Activated CD4-positive, alpha-beta T cell treated with anti-CD3 and anti-CD28 coated beads for 36 hours (primary cell): ENCODE results near the gene DCTN2. TPM values are rescaled to one million over a fixed set of nuclear protein-coding genes. Genes with fewer than 3 reads are reported as not detected.

Experiments
- ATAC-seq: fragments of 200-7000 bp; cut with Tn5 transposase; one replicate; pipeline ENCODE4 v1.10.0; 2021; ENCODE audit warnings: mild to moderate bottlenecking, moderate library complexity
- CTCF ChIA-PET: fragments of 350-600 bp; sonication (Branson Sonifier 250); formaldehyde crosslinking; loops from one replicate; lab custom pipeline; 2021; ENCODE audit warnings: antibody characterized with exemption; lab: Charles Lee
- POLR2A ChIA-PET: fragments of 350-600 bp; sonication (Branson Sonifier 250); formaldehyde crosslinking; loops from one replicate; lab custom pipeline; 2021; ENCODE audit warnings: antibody characterized with exemption, inconsistent platforms; lab: Charles Lee
- DNase-seq: peaks from one replicate; pipeline ENCODE4 v3.0.0-alpha.2; 2020
- H3K27ac Mint-ChIP-seq: one replicate; pipeline ENCODE4 v1.8.0; 2021; ENCODE audit warnings: mixed read lengths
- H3K27me3 Mint-ChIP-seq: one replicate; pipeline ENCODE4 v1.8.0; 2021; ENCODE audit warnings: mixed read lengths
- H3K36me3 Mint-ChIP-seq: one replicate; pipeline ENCODE4 v1.8.0; 2021; ENCODE audit warnings: low read depth, mixed read lengths
- H3K4me1 Mint-ChIP-seq: one replicate; pipeline ENCODE4 v1.8.0; 2021; ENCODE audit warnings: mixed read lengths
- H3K4me3 Mint-ChIP-seq: one replicate; pipeline ENCODE4 v1.8.0; 2021; ENCODE audit warnings: mild to moderate bottlenecking, moderate library complexity, mixed read lengths
- H3K9me3 Mint-ChIP-seq: one replicate; pipeline ENCODE4 v1.8.0; 2021; ENCODE audit warnings: low read depth, mixed read lengths
- intact Hi-C, 2 experiments: fragments of 100-400 bp; cut with DNase I in 1 of 2; cut with micrococcal nuclease in 1 of 2; formaldehyde crosslinking; loops; one replicate each; pipeline versions ENCODE4 v1.14.2 to v1.15.1; 2022 to 2024; cut with DNase I, micrococcal nuclease
- total RNA-seq, 2 experiments: library from RNA; stranded (reverse); gene quantifications; one replicate each; pipeline ENCODE4 v1.2.3, GENCODE V29; 2021

DCTN2 gene
- total RNA-seq, 2 experiments from 2014 or later: 69.7 to 81.2 TPM

DNA sequence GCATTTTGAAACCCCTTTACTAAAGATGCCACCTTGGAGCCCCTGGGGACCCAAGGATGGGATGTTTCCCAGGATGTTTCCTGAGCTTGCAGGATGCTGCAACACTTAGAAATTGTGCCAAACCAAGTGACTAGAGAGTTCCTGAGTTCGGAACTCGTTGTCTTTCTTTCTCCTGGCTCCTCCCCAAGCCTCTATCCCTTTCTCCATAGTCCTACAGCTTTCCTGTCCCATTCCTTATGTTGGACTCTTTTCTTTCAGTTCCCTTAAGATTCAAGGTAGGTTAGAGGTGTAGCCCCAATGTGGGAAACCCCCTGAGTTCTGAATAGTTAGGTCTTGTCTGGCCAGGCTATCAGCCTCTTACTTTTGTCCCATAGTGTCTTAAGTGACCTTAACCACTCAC, 1.5 kb upstream of the DCTN2 start:
- CTCF ChIA-PET: no interaction called here
- Mint-ChIP-seq H3K27me3 (peaks cover 13% of the 10 kb centered on the region), H3K4me3 (no peak overlapping the region), H3K27ac (no peak overlapping the region), H3K9me3 (no peaks in the 10 kb centered on the region), H3K36me3 (peaks cover 11% of the 10 kb centered on the region), H3K4me1 (peaks cover 42% of the 10 kb centered on the region)
- no peak for DNase-seq
- no peak for ATAC-seq
- POLR2A ChIA-PET: no interaction called here
- intact Hi-C loops: no loop called here

DNA sequence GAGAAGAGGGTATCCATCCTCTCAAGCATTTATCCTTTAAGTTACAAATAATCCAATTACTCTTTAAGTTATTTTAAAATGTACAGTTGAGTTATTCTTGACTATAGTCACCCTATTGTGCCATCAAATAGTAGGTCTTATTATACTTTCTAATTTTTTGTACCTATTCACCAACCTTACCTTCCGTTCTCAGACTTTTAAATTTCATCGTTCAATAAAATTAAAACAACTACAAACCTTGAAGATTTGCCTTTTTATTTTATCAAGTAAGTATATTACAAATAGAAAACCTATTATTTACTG, 972 bp upstream of the DCTN2 start:
- POLR2A ChIA-PET: no interaction called here
- Mint-ChIP-seq H3K4me3 (no peak overlapping the region), H3K9me3 (no peaks in the 10 kb centered on the region), H3K36me3 (peaks cover 11% of the 10 kb centered on the region), H3K27me3 (peaks cover 13% of the 10 kb centered on the region), H3K27ac (no peak overlapping the region), H3K4me1 (peaks cover 45% of the 10 kb centered on the region)
- ATAC-seq (no peak), DNase-seq (no peak)
- intact Hi-C loops: no loop called here
- CTCF ChIA-PET: no interaction called here

DNA sequence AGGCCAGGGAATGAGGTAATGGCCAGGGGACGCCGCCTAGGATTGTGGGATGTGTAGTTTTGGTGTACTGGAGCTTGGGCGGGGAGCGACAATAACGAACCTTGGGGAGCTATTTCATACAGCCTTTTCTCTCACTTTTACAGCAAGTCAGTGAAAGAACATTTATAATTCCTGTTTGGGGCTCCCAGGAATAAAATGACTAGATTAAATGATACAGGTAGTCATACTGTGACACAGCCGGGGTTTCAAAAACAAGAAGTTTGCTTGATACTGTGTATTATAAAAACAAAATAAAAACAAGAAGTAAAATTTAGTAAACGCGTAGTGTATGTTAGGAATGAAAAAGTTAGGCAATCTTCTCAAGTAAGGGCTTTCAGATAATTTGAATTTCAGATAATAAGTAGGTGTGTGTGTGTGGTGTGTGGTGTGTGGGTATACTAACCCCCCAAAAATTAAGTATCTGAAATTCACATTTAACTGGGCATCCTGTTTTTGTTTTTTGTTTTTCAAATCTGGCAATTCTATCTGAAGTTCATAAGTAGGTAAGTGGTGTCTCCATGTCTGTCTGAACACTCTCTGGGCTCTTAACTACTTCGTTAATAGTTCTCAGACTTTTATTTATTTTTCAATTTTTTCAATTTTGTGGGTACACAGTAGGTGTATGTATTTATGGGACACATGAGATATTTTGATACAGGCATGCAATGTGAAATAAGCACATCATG, 458 bp upstream of the DCTN2 start:
- Mint-ChIP-seq H3K36me3 (peaks cover 14% of the 10 kb centered on the region), H3K9me3 (no peaks in the 10 kb centered on the region), H3K27me3 (peaks cover 13% of the 10 kb centered on the region), H3K4me1 (peaks cover 45% of the 10 kb centered on the region), H3K4me3 (peak overlapping the region; percentile 99), H3K27ac (peak overlapping the region; percentile 99)
- ATAC-seq: no peak
- DNase-seq: no peak
- POLR2A ChIA-PET: interaction anchor here (0.5 to 1.8 kb wide), 6 partner anchors 17 to 160 kb away, joined by 3 to 8 read pairs (median 3); partner anchors contain the start of gene DDIT3
- CTCF ChIA-PET: interaction anchor here (0.7 to 1.8 kb wide), 9 partner anchors 9 to 305 kb away, joined by 3 to 11 read pairs (median 3); partner anchors contain the start of gene B4GALNT1
- intact Hi-C loops: loop anchor here (1.0 to 2.0 kb wide), 10 partner anchors 25 to 267 kb away; partner anchors contain the start of genes DDIT3 (in 1 of the 2), MARS1 (in 1 of the 2), MBD6 (in 1 of the 2) and OS9 (in 1 of the 2)

DNA sequence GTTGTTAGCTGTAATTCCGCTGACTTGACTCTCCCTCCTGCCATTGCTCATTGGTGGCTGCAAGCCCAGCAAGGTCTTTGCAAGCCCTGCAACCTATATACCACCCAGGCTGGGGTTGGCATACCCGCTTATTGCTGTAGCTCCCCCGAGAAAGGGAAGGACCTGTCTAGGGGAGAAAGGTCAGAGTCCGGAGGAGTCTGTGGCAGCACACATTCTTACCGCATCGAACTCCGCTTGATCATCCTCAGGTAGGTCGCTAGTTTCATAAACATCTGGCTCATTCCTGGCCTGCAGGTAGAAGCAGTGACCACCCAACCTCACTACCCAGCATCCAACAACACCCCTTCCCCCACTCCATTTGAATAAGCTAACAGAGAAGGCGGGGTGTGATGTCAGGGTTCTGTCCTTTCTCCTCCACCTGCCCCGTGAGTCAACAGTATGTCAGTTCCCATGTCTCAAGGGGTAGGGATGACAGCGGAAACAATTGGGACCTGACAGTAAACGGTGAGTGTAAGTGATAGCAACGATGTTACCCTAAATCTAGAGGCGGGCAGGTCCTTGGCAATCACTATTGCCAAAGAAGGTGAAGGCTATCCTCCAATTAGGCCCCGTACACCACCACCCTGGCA, 1.1 kb downstream of the DCTN2 start:
- ChIA-PET CTCF (interaction anchor here (0.6 to 1.8 kb wide), 9 partner anchors 37 to 306 kb away, joined by 3 to 11 read pairs (median 3); partner anchors contain the start of gene PIP4K2C), POLR2A (interaction anchor here (0.5 to 1.8 kb wide), 3 partner anchors 20 to 144 kb away, joined by 4 to 8 read pairs (median 5); partner anchors contain the start of gene DDIT3)
- ATAC-seq: no peak
- Mint-ChIP-seq H3K9me3 (no peaks in the 10 kb centered on the region), H3K27ac (peak overlapping the region; percentile 99), H3K4me1 (peaks cover 45% of the 10 kb centered on the region), H3K27me3 (peaks cover 13% of the 10 kb centered on the region), H3K4me3 (peak overlapping the region; percentile 99), H3K36me3 (peaks cover 16% of the 10 kb centered on the region)
- peak; percentile 44 for DNase-seq
- intact Hi-C loops: loop anchor here in 1 of 2 experiments (2.0 kb wide), 1 partner anchor 59 kb away; no protein-coding TSS in a partner anchor

DNA sequence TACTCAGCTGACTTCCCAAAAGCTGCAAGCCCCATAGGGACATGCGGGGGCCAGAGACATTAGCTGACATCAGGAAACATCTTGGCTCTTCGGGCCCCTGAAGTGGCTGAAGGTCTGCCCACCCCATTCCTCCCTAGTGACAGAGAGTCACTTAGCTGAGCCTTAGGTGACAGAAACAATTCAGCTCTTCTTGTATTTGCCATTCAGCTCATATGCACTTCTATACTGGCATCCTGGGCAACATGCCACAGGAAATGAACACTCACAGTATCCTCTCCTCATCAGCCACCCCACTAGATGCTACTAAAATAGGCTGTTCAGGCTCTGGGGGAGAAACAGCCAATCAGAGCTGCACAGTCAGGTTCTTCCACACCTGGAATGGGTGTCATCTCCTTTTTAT, 3.4 kb downstream of the DCTN2 start:
- peaks cover 1% of the 10 kb centered on the region for H3K27me3 Mint-ChIP-seq
- POLR2A ChIA-PET: no interaction called here
- no peak overlapping the region for H3K4me3 Mint-ChIP-seq
- DNase-seq: no peak
- ATAC-seq: no peak
- H3K4me1 Mint-ChIP-seq: peaks cover 34% of the 10 kb centered on the region
- CTCF ChIA-PET: interaction anchor here (1.7 kb wide), 1 partner anchor 39 kb away, joined by 3 read pairs; no protein-coding TSS in a partner anchor
- intact Hi-C loops: no loop called here
- H3K27ac Mint-ChIP-seq: no peak overlapping the region
- H3K36me3 Mint-ChIP-seq: peaks cover 16% of the 10 kb centered on the region
- H3K9me3 Mint-ChIP-seq: no peaks in the 10 kb centered on the region

DNA sequence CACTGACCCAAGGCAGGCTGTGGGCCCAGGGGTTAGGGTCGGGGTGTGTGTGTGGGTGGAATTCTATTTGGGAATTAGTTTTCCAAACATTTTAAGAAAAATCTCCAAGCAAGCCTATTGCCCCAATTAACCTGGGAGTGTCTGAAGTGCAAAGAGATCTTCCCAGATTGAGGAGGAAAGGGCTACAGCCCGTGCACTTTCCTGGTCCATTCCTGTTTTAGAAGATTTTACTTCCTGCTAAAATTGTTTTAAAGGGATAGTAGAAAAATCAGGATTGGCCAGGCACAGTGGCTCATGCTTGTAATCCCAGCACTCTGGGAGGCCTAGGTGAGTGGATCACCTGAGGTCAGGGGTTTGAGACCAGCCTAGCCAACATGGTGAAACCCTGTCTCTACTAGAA, 5.3 kb downstream of the DCTN2 start:
- CTCF ChIA-PET: interaction anchor here (0.5 kb wide), 1 partner anchor 191 kb away, joined by 3 read pairs; no protein-coding TSS in a partner anchor
- Mint-ChIP-seq H3K27me3 (no peaks in the 10 kb centered on the region), H3K27ac (no peak overlapping the region), H3K4me1 (peaks cover 28% of the 10 kb centered on the region), H3K9me3 (no peaks in the 10 kb centered on the region), H3K36me3 (peaks cover 23% of the 10 kb centered on the region), H3K4me3 (no peak overlapping the region)
- intact Hi-C loops: no loop called here
- DNase-seq: no peak
- ATAC-seq: no peak
- POLR2A ChIA-PET: no interaction called here

DNA sequence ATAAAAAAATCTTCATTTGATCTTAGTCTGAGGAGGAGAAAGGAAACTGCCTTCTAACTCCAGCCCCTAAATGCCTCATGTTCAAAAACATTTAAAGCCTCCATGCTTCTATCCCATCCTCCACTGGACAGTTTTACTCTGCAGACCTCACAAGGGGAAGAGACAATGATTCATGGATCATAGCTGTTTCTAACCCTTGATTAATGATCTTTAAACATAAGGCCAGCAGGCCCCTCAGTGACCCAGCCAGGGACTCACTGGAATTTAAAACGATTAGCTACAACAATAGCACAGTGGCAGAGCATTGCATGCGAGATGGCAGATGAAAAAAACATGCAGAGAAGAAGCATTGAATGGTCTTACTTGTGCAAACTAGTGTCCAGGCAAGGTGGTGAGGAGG, 6.0 kb downstream of the DCTN2 start:
- DNase-seq: no peak
- Mint-ChIP-seq H3K9me3 (no peaks in the 10 kb centered on the region), H3K4me1 (peaks cover 24% of the 10 kb centered on the region), H3K27me3 (no peaks in the 10 kb centered on the region), H3K27ac (no peak overlapping the region), H3K36me3 (peaks cover 20% of the 10 kb centered on the region), H3K4me3 (no peak overlapping the region)
- ChIA-PET POLR2A (no interaction called here), CTCF (interaction anchor here (1.0 kb wide), 1 partner anchor 411 kb away, joined by 3 read pairs; no protein-coding TSS in a partner anchor)
- intact Hi-C loops: no loop called here
- no peak for ATAC-seq

DNA sequence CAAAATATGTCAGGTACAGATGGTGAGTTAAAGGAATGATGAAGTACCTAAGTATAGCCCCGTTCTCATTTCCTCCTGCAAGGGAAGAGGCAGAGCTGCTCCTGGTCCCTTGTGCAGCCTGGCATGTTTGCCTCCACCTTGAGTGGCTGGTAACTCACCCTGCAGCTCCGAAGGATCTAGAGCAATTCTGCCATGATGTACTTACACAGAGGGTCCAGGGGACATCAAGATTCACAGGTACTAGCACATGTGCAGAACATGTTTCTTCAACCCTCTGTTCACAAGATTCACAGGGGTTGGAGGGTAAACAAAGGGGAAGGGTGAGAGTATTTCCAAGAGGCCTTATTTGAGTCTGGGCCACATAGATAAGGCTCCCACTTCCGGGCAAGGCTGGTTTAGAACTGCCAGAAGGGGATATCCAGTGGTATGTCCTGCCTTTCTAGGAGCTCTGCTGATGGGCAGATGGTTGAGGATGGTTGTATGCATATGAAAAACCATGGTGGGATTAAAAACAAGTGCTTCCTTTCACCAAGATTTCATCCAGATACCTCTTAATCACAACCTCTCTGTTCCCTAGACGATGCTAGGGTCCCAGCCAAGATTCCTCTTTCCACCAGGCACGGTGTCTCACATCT, 7.7 kb downstream of the DCTN2 start:
- Mint-ChIP-seq H3K36me3 (peaks cover 22% of the 10 kb centered on the region), H3K4me1 (peaks cover 11% of the 10 kb centered on the region), H3K4me3 (no peak overlapping the region), H3K27ac (no peak overlapping the region), H3K9me3 (no peaks in the 10 kb centered on the region), H3K27me3 (no peaks in the 10 kb centered on the region)
- ChIA-PET CTCF (interaction anchor here (0.8 to 1.8 kb wide), 5 partner anchors 8 to 217 kb away, joined by 3 to 4 read pairs (median 3); partner anchors contain the start of gene DCTN2), POLR2A (no interaction called here)
- ATAC-seq: peak; percentile 12
- intact Hi-C loops: no loop called here
- no peak for DNase-seq

DNA sequence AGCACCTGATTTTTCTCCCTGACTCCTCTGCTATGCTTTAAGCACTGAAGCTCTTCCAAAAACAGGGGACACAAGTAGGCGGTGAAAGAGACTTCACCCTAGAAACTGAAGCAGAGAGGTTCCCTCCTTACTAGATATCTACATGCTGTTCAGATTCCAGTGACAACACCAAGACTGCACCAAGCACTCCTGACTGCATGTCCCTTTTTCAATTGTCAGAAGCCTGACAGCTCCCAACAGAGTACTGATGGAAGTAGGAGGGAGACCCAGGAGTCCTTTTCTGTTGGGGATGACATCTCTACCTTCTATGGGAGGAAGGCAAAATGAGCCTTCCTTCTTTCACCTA, 10.4 kb downstream of the DCTN2 start:
- no peaks in the 10 kb centered on the region for H3K9me3 Mint-ChIP-seq
- ChIA-PET POLR2A (interaction anchor here (0.5 kb wide), 1 partner anchor 17 kb away, joined by 3 read pairs; the partner anchor contains the start of gene DDIT3), CTCF (interaction anchor here (1.0 kb wide), 1 partner anchor 103 kb away, joined by 4 read pairs; no protein-coding TSS in a partner anchor)

DNA sequence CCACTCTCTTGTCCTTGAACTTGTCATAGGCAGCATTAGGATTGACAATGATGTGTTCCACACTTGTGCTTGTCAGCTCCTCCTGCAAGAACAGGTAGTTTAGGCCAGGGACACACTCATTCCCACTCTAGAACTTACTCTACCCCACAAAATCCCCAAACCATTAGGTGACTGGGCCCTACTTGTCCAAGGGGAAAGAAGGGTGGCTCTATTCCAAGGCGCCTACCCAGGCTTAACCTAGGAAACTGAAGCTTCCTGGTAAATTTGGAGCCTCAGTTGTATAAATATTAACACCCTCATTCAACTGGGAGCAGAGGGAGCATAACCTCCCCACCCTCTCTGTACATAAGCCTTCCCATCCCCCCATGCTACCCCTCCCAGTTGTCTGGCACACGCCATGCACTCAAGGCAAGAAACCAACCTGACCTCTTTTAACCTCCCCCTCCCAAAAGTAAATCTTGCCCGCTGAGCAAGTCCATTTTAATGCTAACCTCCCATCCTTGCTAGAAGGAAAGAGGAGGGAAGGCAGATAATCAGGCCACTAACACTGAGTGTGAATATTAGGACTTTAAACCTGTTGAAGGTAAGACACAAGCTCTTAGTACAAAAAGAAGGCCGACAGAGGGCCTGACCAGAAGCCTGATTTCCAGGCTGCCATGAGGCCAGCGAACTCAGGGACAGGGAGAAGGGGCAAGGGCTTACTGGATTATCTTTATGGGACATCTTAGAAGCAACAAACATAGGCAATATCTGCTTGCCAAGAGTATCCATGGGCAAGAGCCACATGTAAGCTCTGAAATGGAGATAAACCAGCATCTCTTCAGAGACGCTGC, 11.0 kb downstream of the DCTN2 start:
- Mint-ChIP-seq H3K9me3 (no peaks in the 10 kb centered on the region), H3K27ac (no peak overlapping the region), H3K4me1 (peaks cover 2% of the 10 kb centered on the region), H3K27me3 (no peaks in the 10 kb centered on the region), H3K36me3 (peaks cover 37% of the 10 kb centered on the region), H3K4me3 (no peak overlapping the region)
- intact Hi-C loops: no loop called here
- ChIA-PET POLR2A (interaction anchor here (0.5 kb wide), 1 partner anchor 16 kb away, joined by 3 read pairs; the partner anchor contains the start of gene DDIT3), CTCF (interaction anchor here (0.6 to 1.0 kb wide), 2 partner anchors 11 to 103 kb away, joined by 3 to 4 read pairs; no protein-coding TSS in a partner anchor)
- DNase-seq (no peak), ATAC-seq (no peak)

More for the DNA sequence above, 10.4 kb downstream of the DCTN2 start:
- intact Hi-C loops: no loop called here
- ATAC-seq: no peak
- peaks cover 37% of the 10 kb centered on the region for H3K36me3 Mint-ChIP-seq
- peaks cover 2% of the 10 kb centered on the region for H3K4me1 Mint-ChIP-seq
- no peak for DNase-seq
- no peaks in the 10 kb centered on the region for H3K27me3 Mint-ChIP-seq
- no peak overlapping the region for H3K27ac Mint-ChIP-seq
- H3K4me3 Mint-ChIP-seq: no peak overlapping the region
